ENCODE data around the gene GPC5. TPM values are rescaled to one million over a fixed set of nuclear protein-coding genes. Genes with fewer than 3 reads are reported as not detected.

Gene GPC5
- total RNA-seq, 4 donors from 2014 or later, result 0.74 to 1.1 TPM; not detected in 2

DNA sequence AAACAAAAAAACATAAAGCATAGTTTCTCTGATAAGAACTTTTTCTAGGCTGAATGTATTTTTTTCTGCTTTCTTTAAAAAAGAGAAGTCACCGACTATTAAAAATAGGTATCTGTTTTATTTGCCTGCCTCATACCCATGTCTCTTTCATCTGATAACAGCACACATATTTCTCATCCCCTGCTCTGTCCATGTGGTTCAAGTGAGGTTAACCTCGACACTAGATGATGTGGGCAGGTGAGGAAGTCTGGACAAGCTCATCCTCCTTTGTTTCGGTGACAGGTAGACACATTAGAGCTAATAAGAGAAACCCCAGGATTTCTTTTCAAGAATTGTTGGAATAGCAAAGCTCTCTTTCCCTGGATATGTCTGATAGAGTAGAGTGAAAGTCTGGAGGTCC is 222.7 kb downstream of the GPC5 start:
- TF ChIP-seq, protein P1, sequence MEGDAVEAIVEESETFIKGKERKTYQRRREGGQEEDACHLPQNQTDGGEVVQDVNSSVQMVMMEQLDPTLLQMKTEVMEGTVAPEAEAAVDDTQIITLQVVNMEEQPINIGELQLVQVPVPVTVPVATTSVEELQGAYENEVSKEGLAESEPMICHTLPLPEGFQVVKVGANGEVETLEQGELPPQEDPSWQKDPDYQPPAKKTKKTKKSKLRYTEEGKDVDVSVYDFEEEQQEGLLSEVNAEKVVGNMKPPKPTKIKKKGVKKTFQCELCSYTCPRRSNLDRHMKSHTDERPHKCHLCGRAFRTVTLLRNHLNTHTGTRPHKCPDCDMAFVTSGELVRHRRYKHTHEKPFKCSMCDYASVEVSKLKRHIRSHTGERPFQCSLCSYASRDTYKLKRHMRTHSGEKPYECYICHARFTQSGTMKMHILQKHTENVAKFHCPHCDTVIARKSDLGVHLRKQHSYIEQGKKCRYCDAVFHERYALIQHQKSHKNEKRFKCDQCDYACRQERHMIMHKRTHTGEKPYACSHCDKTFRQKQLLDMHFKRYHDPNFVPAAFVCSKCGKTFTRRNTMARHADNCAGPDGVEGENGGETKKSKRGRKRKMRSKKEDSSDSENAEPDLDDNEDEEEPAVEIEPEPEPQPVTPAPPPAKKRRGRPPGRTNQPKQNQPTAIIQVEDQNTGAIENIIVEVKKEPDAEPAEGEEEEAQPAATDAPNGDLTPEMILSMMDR (IDR thresholded peaks at IDR 0.05), result no peak
- no peak for ATAC-seq (ENCODE audit: low FRiP score)

DNA sequence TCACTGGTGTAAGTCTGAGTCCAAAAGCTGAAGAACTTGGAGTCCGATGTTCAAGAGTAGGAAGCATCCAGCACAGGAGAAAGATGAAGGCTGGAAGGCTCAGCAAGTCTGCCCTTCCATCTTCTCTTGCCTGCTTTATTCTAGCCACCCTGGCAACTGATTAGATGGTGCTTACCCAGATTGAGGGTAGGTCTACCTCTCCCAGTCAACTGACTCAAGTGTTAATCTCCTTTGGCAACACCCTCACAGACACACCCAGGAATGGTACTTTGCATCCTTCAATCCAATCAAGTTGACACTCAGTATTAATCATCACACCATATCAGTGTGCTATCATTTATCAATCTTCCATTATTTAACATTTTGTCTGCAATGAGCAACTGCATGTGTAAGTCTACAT is 223.5 kb downstream of the GPC5 start:
- no peak for DNase-seq (ENCODE audit: low spot score)
- ATAC-seq (ENCODE audit: low FRiP score), result no peak
- TF ChIP-seq, protein P1 (IDR thresholded peaks at IDR 0.05), result no peak

More for the DNA sequence above, 222.7 kb downstream of the GPC5 start:
- no peak for DNase-seq (ENCODE audit: low spot score)

DNA sequence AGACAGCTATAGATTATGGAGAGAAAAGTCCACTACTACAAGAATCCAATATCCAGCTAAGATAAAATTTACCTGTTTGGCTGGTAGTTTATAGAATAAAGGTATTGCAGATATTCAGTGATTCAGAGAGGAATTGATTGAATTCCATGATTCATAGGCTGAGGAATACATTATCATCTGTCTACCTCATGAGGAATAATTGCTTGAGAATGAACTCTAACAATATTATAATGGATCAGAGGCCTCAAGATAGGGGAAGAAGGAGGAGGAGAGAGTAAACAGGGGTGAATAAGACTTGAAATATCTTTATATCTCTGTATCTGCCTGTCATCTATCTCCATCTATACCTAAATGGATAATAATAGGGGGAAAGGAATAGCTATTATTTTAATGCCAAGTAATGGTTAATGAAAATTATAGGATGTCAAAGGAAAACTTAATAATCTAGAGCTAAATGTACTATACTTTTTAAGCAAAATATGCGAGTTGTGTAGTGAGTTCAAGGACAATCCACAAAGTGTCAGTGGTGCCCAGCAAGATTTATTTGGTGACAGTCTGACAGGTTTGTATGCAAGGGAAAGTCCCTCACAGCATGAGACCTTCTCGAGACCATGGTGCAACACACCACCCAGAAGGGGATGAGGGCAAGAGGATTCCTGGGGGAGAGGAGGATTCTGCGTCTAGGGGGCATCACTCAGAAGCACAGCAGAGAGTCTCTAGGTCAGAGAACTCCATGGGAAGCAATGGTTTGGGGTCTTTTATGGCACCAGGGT is 224.5 kb downstream of the GPC5 start:
- TF ChIP-seq, protein P1 (IDR thresholded peaks at IDR 0.05), result no peak
- DNase-seq (ENCODE audit: low spot score) (no peak), ATAC-seq (ENCODE audit: low FRiP score) (no peak)

DNA sequence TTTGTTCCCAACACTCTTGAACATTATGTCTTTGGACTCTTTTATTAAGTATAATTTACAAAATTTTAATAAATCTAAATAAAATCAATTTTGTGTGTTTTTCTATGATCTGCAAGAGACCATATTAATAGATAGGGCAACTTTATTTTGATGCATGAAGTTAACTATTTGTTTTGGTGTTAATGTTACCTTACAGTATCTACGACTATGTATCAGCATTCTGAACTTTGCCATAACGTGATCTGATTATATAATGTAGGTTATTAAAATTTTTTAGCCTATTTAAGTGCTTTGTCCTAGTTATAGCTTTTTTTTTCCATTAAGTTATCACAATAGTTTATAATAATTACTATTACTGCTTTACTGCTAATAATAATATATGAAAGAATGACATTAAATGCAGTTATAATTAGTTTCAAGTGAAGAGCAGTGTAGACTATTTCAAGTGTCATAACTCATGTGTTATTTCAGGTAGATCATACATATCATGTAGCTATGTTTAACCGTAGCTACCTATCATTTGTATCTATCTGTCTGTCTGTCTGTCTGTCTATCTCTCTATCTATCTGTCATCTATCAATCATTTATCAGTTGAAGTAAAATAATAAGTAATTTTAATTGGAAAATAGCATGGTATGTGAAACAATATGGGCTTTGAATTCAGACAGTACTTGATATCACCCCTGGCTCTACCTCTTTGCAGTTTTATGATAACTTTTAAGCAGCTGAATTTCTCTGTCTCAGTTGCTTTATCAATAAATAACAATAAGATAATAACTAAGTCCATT is 229.7 kb downstream of the GPC5 start:
- TF ChIP-seq, protein P1 (IDR thresholded peaks at IDR 0.05), result no peak
- ATAC-seq (ENCODE audit: low FRiP score) (no peak), DNase-seq (ENCODE audit: low spot score) (no peak)

DNA sequence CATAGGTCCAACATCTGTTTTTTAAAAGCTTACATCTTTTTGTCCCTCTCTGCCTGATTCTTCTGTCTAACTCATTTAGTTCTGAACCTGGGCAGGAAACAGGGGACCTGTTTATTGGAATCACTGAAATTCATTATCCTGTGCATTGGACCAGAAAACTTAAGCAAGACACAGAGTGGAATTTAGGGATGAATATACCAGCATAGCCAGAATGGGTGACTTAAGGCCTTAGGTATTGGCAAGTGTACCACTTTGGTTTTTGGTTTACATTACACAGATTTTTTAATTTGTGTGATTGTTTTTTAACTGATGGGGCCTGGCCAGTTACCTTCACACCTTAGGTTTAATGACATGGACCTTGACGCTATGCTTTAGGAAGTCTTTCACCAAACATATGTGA is 232.5 kb downstream of the GPC5 start:
- TF ChIP-seq, protein P1 (IDR thresholded peaks at IDR 0.05), result no peak
- DNase-seq (ENCODE audit: low spot score), result no peak
- no peak for ATAC-seq (ENCODE audit: low FRiP score)

DNA sequence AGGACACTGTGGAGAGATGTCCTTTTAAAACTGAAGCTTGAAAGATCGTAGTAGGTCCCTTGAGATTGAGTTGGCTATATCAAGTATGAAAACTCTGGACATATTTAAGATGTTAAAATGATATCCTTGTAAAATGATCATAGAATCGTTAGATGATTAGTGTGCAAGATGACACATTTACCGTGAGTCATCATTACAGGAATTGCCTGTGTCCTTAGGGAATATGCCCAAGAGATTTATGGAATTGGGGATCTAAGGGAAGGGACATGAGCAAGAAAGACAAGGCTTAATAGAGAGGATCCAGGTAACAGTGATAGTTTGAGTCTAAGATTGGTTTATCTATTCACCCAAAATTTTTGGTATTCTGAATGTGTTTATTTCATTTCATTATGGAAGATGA is 233.7 kb downstream of the GPC5 start:
- ATAC-seq (ENCODE audit: low FRiP score) (no peak), DNase-seq (ENCODE audit: low spot score) (no peak)
- TF ChIP-seq, protein P1 (IDR thresholded peaks at IDR 0.05), result no peak
